GM21528 (cell line): ENCODE measurements around the gene GOLGA6C.
"Not testable (repeated sequence)": the region's sequence is repeated elsewhere in the genome, so short reads cannot be mapped to it uniquely, and the experiment has no call there.

Source experiments
- ATAC-seq: cut with Tn5 transposase; IDR thresholded peaks from one replicate; pipeline ENCODE4 v1.9.1; 2021; ENCODE audit warnings: mild to moderate bottlenecking, moderate library complexity; ENCODE audit not compliant: unreplicated experiment, low FRiP score

Gene GOLGA6C

GRCh38 chr15:75258034-75258433 lies at the start of gene GOLGA6C:
Gene GOLGA6C, plus strand, starts transcription at chr15:75258334. Its CDS starts 265 bp downstream, at chr15:75258599.
- ATAC-seq = not testable (repeated sequence)

GRCh38 chr15:75208501-75209288 lies 49.4 kb upstream of the GOLGA6C start:
- no peak for ATAC-seq

- no peak for ATAC-seq
Measured at GRCh38 chr15:75209289-75209676, 48.9 kb upstream of the GOLGA6C start.

GRCh38 chr15:75210811-75211230 lies 47.3 kb upstream of the GOLGA6C start:
- no peak for ATAC-seq

- no peak for ATAC-seq
Measured at GRCh38 chr15:75211436-75212199, 46.5 kb upstream of the GOLGA6C start.

- ATAC-seq = no peak
Measured at GRCh38 chr15:75212200-75212858, 45.8 kb upstream of the GOLGA6C start.

GRCh38 chr15:75213212-75213767 lies 44.8 kb upstream of the GOLGA6C start:
- ATAC-seq = no peak

- ATAC-seq = no peak
Measured at GRCh38 chr15:75213768-75214221, 44.3 kb upstream of the GOLGA6C start.

- ATAC-seq = no peak
Measured at GRCh38 chr15:75214293-75215096, 43.6 kb upstream of the GOLGA6C start.

GRCh38 chr15:75215107-75216004 lies 42.8 kb upstream of the GOLGA6C start:
- ATAC-seq = no peak

GRCh38 chr15:75217012-75217411 lies 41.1 kb upstream of the GOLGA6C start:
- no peak for ATAC-seq

- ATAC-seq = not testable (repeated sequence)
Measured at GRCh38 chr15:75217574-75217973, 40.6 kb upstream of the GOLGA6C start.

GRCh38 chr15:75219507-75219929 lies 38.6 kb upstream of the GOLGA6C start:
- not testable (repeated sequence) for ATAC-seq

- ATAC-seq = no peak
Measured at GRCh38 chr15:75223688-75224087, 34.4 kb upstream of the GOLGA6C start.

- ATAC-seq = no peak
Measured at GRCh38 chr15:75224281-75224680, 33.9 kb upstream of the GOLGA6C start.

GRCh38 chr15:75225102-75225836 lies 32.9 kb upstream of the GOLGA6C start:
- ATAC-seq = not testable (repeated sequence)

GRCh38 chr15:75225951-75226732 lies 32.0 kb upstream of the GOLGA6C start:
- no peak for ATAC-seq
